ENCODE measurements around the gene RBM19. TPM values are rescaled to one million over a fixed set of nuclear protein-coding genes. Genes with fewer than 3 reads are reported as not detected.

Gene RBM19
- total RNA-seq, 1 donor from 2014 or later: 31.1 TPM

GRCh38 chr12:113946175-113946574 lies 19.9 kb downstream of the RBM19 start:
- DNase-seq (ENCODE audit: extremely low spot score, unreplicated experiment): no peak
- Mint-ChIP-seq H3K4me3 (ENCODE audit: unreplicated experiment) (no peak overlapping the region), H3K36me3 (ENCODE audit: unreplicated experiment) (peaks cover 37% of the 10 kb centered on the region), H3K27me3 (ENCODE audit: unreplicated experiment) (no peaks in the 10 kb centered on the region), H3K9me3 (ENCODE audit: unreplicated experiment) (no peaks in the 10 kb centered on the region), H3K4me1 (ENCODE audit: unreplicated experiment) (no peaks in the 10 kb centered on the region), H3K27ac (ENCODE audit: unreplicated experiment) (no peak overlapping the region)
- TF ChIP-seq CTCF (IDR thresholded peaks at IDR 0.05): no peak

- Mint-ChIP-seq H3K4me1 (ENCODE audit: unreplicated experiment) (no peaks in the 10 kb centered on the region), H3K36me3 (ENCODE audit: unreplicated experiment) (peaks cover 44% of the 10 kb centered on the region), H3K9me3 (ENCODE audit: unreplicated experiment) (no peaks in the 10 kb centered on the region), H3K27me3 (ENCODE audit: unreplicated experiment) (no peaks in the 10 kb centered on the region), H3K4me3 (ENCODE audit: unreplicated experiment) (no peak overlapping the region), H3K27ac (ENCODE audit: unreplicated experiment) (no peak overlapping the region)
- TF ChIP-seq CTCF (IDR thresholded peaks at IDR 0.05): no peak
- no peak for DNase-seq (ENCODE audit: extremely low spot score, unreplicated experiment)
Measured at GRCh38 chr12:113945174-113946173, 20.7 kb downstream of the RBM19 start.

- DNase-seq (ENCODE audit: extremely low spot score, unreplicated experiment): no peak
- H3K27me3 Mint-ChIP-seq (ENCODE audit: unreplicated experiment): no peaks in the 10 kb centered on the region
- H3K9me3 Mint-ChIP-seq (ENCODE audit: unreplicated experiment): no peaks in the 10 kb centered on the region
- TF ChIP-seq CTCF (IDR thresholded peaks at IDR 0.05): no peak
- H3K27ac Mint-ChIP-seq (ENCODE audit: unreplicated experiment): no peak overlapping the region
- H3K4me1 Mint-ChIP-seq (ENCODE audit: unreplicated experiment): no peaks in the 10 kb centered on the region
- peaks cover 39% of the 10 kb centered on the region for H3K36me3 Mint-ChIP-seq (ENCODE audit: unreplicated experiment)
- H3K4me3 Mint-ChIP-seq (ENCODE audit: unreplicated experiment): no peak overlapping the region
Measured at GRCh38 chr12:113942209-113942608, 23.9 kb downstream of the RBM19 start.

- DNase-seq (ENCODE audit: extremely low spot score, unreplicated experiment): no peak
- TF ChIP-seq CTCF (IDR thresholded peaks at IDR 0.05): no peak
- H3K27me3 Mint-ChIP-seq (ENCODE audit: unreplicated experiment): no peaks in the 10 kb centered on the region
- H3K36me3 Mint-ChIP-seq (ENCODE audit: unreplicated experiment): peaks cover 46% of the 10 kb centered on the region
- no peak overlapping the region for H3K4me3 Mint-ChIP-seq (ENCODE audit: unreplicated experiment)
- H3K9me3 Mint-ChIP-seq (ENCODE audit: unreplicated experiment): no peaks in the 10 kb centered on the region
- H3K4me1 Mint-ChIP-seq (ENCODE audit: unreplicated experiment): no peaks in the 10 kb centered on the region
- H3K27ac Mint-ChIP-seq (ENCODE audit: unreplicated experiment): no peak overlapping the region
Measured at GRCh38 chr12:113941208-113941486, 25.0 kb downstream of the RBM19 start.

- no peak for TF ChIP-seq CTCF (IDR thresholded peaks at IDR 0.05)
- Mint-ChIP-seq H3K27ac (ENCODE audit: unreplicated experiment) (no peak overlapping the region), H3K36me3 (ENCODE audit: unreplicated experiment) (peaks cover 46% of the 10 kb centered on the region), H3K9me3 (ENCODE audit: unreplicated experiment) (no peaks in the 10 kb centered on the region), H3K27me3 (ENCODE audit: unreplicated experiment) (no peaks in the 10 kb centered on the region), H3K4me1 (ENCODE audit: unreplicated experiment) (no peaks in the 10 kb centered on the region), H3K4me3 (ENCODE audit: unreplicated experiment) (no peak overlapping the region)
- no peak for DNase-seq (ENCODE audit: extremely low spot score, unreplicated experiment)
Measured at GRCh38 chr12:113940357-113941207, 25.5 kb downstream of the RBM19 start.

Data from osteocyte (in vitro differentiated cells).